D341Med (cell line): ENCODE data around the gene STEAP3.
A peak's percentile ranks its signal among the peaks of the same experiment; 100 is the strongest.

Experiments used
- DNase-seq: peaks from one replicate; pipeline ENCODE4 v3.0.0; 2012; ENCODE audit warnings: low spot score

STEAP3 gene

DNA sequence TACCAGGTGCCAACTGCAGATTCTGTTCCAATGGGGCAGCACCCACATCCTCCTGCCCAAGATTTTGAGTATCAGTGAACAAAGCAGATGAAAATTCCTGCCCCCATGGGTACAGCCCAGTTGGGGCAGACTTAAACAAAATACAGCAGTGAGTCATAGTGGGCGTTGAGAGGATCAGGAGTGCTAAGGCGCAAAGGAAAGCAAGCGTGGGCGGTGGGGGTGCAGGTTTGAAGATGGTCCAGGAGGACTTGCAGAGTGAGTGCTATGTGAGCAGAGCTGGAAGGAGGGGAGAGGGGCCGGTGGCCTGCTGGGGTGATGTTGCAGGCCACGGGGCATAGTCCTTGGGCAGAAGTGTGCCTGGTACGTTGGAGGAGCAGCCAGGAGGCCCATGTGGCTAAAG is 24.7 kb downstream of the STEAP3 start:
- no peak for DNase-seq

DNA sequence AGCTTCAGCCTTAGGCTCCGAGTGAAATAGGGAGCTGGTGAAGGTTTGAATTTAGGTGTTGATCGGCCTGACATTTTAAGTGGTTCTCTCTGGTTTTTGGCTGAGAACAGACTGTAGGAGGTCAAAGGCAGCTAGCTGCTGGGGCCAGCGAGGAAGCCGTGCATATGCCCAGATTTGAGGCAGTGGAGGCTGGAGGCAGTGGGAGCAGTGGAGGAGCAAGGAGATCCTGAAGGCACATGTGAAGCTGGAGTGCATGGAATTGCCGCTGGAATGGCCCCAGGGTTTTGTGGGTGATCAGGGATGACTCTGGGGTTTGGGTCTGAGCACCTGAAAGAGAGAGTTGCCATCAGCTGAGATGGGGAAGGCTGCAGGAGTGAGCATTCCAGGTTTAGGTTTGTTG is 25.1 kb downstream of the STEAP3 start:
- DNase-seq = no peak

DNA sequence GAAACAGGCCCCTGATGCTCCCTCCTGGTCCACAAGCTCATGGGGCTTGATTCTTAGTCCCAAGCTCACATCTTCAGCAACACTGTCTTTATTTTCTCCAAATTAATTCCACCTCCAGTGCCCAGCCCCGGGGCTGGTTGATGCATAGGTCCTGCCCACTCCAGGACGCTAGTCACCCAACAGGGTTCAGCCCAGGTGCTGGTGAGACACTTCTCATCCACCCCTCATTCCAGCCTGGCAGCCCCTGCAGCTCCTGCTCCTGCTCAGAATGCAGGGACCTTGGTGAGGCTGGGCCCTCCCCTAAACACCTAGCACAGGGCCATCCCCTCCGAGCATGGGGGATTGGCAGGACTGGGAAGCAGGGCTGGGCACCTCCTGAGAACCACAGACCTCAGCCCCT is 25.7 kb downstream of the STEAP3 start:
- DNase-seq = no peak

DNA sequence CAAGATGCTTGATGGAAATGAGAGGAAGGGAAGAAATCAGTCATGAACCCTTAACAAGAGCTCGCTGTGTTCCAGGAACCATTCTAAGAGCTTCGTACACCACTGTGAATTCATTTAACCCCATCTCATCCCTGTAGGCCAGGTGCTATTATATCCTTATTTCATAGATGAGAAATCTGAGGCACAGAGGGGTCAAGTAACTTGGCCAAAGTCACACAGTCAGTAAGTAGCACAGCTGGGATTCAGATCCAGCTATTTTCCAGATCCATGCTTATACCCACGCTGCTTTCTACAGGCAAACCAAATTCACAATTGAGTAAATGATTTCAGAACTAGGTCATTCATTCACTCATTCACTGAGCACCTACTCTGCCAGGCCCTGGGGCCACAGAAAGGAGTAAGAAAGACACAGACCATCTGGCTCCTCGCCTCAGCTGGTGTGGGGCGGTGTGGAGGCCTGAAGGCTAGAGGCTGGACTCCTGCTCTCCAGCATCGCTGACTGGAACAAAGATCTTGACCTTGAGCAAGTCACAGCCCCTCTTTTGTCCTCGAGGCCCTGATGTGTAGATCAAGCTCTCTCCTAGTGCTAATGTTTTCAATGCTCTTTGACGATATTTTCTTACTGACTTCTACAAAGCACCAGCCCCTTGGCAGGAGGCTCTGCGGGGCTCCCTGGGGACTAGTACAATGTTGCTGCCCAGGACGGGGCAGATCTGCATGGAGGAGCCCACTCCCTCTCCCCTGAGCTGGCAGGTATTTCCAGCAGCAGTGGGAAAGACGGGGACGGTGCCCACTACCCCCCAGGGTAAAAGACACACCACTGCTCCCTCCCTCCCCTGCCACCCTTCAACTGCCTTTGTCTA is 26.5 kb downstream of the STEAP3 start:
- DNase-seq = no peak

DNA sequence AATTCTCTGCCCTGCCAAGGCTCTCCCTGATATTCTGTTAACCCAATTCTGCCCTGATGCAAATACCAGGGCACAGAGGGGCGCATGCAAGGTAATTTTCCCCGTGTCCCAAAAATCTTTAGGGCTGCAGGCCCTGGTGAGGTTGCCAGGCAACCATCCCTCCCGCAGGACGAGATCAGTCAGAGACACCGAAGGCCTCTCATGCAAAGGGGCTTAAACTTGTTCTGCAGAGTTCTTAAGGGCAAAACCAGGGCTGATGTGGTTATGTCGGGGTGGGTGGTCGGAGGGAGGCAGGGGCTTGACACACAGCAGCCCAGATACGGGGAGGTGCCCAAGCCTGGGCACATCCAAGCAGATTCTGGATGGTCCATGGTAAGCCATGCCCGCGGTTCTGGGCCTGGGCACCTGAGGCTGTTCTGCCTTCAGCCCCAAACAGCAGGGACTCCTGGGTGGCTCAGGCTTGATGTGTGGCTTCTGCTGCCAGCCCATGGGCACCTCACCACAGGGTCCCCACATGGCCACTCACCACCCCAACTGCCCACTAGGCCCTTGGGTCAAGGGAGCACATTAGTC is 27.2 kb downstream of the STEAP3 start:
- no peak for DNase-seq

DNA sequence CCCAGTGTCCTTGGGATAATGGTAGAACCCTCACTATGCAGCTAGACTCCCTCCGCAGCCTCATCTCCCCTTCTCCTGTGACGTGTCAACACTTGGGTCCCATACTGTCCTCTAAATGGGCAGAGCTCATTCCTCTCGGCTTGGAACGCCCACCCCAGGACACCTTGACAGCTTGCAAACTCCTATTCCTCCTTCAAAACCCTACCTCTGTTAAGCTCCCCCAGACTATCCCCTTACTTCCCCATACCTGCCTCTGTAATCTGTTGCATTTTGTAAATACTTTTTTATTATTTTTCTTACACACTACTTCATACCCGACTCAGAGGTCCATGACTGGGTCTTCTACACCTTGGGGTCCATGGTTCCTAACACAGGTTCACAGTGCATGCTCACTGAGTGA is 28.0 kb downstream of the STEAP3 start:
- DNase-seq = no peak

DNA sequence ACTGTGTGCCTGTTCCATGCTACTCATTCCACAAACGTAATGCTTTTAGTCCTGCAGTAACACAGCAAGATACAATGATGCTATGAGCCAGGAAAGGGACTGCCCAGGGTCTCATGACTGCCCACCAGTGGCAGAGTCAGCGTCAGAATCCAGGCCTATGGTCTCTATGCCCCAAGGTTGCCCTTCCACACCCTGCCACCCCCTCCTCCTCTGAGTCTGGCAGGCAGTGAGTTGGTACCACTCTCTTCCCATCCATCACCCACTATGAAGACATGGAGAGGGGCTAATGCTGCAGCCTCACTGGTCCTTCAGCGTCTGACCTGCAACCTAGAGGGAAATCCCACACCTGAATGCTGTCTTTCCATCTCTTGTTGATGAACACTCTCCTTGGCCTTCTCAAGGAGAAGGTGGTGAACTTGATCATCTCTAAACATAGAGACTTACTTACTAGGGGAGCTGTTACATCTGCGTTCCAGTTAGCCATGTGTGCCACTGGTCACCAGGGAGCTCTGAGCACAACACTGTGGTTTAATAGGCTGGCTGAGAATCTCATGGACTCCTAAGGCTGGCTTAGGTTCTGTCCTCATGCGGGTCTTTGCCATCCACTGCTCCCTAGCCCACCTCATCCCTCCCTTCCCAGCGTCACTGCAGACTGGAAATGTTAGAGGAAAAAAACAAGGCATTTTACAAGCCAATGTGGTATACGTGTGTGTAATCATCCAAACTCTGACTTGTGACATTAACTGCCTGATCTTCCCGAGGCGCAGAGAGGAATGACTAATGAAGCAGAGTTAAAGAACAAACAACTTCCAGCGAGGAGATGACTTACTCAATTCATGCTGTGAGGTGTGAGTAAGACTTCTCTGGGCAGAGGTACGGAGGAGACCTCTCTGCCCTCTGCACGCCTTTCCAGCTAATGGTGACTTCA is 28.8 kb downstream of the STEAP3 start:
- DNase-seq = no peak

DNA sequence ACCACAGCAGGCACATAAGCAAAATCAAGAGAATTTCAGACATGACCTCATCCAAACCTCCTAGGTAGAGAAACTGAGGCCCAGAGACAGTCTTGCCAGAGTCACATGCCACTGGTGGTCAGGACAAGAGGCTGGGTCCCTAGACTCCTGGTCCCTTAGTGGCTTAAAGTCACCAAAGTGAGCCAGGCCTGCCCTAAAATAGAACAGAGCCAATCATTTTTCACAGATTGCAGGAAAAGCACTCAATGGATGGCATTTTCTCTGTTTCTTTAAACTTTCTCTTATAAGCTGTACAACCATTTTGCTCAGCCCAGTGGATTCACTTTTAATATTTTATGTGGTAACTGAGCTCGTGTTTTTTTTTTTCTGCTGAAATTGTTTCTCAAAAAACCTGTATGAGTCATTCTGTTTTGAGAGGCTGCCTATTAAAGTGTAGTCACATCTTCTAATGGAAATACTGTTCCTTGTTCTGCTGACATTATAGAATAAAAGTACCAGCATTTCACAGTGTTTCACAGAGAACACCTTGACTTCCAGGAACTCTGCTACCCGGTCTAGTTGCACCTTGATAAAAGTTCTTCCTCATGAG is 29.6 kb downstream of the STEAP3 start:
- no peak for DNase-seq

DNA sequence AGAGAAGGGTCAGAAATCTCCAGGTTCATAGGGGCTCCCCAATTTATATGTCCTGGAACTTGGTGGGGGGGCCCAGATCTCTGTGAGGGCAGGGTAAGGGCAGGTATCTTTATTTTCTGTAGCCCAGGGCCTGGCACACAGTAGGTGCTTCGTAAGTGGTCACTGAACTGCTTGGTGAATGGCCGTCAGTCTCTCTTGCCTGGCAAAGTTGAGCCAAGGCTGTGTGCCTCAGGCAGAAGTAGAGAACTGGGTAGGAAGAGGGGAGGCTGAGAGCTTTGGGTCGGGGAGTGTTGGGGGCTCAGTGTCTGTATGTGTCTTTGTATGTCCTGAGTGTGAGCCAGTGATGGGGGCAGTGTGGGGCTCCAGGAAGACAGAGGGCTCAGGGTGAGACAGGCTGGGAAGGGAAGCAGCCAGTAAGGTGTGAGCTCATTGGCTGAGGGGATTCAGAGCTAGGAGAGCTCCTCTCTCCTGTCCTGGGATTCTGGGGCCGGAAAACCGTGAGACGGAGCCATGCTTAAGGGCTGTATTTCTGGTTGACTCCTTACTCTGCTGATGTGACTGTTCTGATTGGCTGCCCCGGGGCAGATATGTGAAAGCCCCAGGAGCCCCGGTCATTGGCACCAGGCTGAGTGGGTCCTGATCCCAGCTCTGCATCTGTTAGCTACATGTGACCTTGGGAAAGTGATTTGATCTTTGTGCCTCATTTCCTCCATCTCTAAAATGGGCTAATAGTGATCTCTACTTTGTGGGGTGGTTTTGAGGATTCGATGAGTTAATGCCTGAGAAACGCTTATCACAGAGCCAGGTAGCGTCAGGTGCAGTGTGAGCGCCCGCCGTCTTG is 30.3 kb downstream of the STEAP3 start:
- DNase-seq = no peak

DNA sequence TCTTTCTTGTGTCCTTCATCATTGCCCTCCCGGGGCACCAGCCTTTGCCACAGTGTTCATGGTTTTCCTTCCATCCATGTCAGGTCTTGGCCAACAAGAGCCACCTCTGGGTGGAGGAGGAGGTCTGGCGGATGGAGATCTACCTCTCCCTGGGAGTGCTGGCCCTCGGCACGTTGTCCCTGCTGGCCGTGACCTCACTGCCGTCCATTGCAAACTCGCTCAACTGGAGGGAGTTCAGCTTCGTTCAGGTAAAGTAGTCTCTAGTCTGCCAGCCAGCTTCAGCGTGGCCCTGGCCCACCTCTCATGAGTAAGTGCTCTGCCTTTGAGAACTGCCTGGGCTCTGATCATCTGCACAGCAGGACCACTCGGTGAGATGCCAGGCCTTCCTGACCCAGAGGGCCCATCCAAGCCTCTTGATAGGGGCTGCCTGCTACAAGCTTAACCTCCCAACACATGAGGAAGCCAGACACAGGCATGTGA is 31.0 kb downstream of the STEAP3 start:
- no peak for DNase-seq

DNA sequence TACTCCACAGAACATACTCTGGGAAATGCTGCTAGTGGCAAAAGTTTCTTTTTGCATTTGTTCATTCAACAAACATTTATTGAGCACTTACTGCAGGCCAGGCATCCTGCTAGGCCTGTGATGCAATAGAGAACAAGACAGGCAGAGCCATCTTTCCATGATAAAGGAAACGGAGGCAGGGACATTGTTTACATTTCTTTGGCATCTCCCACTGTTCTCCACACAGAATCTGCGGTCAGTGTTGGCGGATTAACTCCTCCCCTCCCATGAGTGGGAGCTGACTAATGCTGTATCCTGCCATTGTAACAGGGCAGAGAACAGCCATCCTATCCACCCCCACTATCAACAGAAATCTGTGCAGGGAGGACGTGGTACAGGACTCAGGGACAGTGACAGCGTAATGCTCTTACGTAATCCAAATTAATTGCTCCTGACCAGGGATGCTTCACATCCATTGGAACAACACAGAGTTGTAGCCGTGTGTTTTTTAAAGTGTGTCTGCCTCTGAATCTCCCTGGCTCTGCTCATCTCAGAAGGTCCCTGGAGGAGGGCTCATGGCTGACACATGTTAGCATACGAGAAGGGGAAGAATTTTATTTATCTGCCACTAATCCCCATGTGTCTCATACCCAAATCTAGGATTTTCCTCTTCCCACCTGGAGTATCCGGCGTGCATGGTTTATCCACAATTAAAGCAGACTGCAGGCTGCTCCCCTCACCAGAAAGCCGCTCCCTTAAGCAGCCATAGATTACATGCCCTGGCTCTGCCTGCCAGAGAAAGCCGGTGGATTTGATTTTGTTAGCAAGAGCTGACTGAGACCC is 32.3 kb downstream of the STEAP3 start:
- DNase-seq = peak; percentile 76

DNA sequence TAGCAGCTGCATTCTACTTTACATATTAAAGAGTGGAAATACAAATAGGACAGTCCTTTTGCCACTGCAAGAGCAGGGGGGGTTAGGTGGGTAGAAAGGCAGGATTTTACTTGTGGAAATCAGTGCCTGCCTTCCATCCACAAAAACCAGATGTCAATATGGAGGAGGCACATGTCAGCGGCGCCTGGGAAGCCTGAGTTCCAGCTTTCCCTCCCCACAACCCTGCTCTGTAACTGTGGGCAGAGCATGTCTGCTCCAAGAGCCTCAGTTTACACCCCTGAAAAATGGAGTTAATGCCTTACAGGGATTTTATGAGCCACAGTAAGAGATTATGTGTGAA is 32.9 kb downstream of the STEAP3 start:
- no peak for DNase-seq

DNA sequence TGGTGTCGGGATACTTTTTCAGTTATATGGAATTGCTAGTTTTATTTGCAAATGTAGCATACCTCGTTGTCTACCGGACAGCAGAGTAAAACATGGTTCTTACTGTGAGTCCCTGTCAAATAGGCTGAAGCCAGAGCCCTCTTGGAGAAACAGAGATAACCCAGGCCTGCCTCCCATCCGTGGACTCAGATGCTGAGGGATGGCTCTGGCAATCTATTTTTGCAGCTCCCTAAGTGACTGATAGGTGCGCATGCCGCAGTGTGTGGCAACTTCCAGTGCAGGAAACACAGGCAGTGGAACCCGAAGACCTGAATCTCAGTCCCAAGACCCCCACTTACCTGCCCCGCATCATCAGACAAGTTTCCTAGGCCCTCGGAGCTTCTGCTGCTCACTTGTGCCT is 33.6 kb downstream of the STEAP3 start:
- DNase-seq = no peak

DNA sequence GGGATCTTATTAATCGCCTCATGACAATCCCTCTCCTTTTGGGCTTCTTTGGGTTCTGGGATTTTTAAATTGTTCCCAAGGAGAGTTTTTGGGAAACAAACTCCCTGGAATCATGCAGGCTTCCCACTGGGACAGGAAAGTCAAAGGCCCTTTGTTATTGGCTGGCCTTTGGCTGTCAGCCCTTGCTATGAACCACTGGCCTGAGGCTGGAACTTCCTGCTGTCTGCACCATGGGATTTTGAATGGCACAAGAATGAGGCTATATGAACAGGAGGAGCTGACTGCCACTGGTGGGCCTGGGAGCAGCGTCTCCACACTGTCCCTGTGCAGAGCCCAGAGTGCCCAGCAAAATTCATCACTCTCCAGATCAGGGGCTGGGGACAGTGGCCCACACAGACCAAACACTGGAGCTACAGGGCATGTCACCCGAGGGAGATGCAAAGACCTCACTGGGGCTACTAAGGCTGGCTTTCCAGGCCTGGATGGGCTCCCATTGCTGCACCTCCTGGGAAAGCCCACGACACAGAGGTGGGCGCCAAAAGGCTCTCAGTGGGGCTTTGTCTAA is 35.7 kb downstream of the STEAP3 start:
- no peak for DNase-seq

DNA sequence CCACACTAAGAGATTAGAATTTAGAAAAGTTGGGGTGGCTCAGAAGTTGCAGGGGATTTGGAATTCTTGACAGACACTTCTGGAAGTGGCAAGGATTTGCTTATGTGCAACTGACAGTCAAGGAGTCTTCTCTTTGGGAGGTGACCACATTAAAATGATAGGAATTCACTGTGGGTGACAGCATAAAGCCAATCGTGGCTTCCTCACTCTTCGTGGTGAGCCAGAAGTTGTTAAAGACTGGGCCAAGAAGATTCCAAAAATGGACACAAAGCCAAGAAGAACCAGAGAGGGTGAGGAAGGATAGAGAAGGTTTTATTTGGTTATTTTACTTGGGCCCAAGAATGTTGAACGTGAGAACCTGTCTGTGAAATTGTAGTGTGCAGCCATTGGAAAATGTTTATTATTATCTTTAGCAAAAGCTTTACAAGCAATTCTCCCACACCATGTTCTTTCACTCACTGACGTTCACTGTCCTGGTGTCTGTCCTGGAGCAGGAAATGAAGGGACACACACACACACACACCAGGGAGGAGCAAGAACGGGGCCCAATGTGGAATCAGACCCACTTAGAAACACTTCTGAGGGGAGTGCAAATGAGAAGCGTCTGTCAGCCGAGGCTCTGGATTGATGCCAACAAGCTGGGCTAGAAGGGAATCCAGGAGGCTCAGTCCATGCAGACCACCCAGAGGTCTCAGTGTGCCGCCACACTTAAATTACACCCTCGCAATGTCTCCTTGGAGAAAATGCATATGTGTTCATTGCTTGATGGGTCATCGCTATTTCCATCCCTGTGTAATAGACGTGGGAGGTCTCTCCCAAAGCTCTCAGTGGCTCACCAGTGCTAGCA is 37.2 kb downstream of the STEAP3 start:
- no peak for DNase-seq

DNA sequence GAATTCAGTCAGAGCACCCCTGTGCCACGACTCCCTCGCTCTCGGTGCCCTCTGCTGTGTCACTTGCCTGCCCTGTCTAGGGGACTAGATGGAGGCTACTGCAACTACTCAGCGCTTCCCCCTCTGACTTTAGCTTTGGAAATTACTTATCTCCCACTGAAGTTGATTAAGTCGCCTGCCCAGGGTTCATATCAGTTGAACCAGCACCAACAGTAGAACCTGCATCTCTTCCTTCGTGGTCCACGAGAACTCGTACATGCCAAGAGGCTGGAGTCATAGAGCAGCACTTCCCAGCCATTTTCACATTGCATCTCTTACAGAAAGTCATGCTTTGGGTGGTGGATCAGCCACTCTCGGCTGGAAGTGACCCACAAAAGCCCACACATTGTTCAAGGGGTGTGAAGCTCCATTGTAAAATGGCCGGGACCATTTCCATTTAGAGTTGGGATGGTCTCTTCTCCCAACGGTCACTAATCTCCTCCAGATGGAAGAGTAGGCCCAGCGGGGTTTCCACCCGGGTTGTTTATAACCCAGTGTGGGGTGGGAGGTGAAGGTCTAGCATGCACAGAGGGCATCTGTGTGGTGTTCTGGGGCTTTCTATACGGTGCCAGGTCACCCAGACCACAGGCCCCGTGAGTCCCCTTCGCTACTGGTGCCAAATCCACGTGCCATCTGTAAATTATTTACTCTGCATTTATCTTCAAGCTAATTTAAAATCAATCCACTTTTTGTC is 38.0 kb downstream of the STEAP3 start:
- no peak for DNase-seq

DNA sequence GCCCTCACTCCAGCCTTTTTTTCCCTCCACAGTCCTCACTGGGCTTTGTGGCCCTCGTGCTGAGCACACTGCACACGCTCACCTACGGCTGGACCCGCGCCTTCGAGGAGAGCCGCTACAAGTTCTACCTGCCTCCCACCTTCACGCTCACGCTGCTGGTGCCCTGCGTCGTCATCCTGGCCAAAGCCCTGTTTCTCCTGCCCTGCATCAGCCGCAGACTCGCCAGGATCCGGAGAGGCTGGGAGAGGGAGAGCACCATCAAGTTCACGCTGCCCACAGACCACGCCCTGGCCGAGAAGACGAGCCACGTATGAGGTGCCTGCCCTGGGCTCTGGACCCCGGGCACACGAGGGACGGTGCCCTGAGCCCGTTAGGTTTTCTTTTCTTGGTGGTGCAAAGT is 39.4 kb downstream of the STEAP3 start:
- DNase-seq = no peak

DNA sequence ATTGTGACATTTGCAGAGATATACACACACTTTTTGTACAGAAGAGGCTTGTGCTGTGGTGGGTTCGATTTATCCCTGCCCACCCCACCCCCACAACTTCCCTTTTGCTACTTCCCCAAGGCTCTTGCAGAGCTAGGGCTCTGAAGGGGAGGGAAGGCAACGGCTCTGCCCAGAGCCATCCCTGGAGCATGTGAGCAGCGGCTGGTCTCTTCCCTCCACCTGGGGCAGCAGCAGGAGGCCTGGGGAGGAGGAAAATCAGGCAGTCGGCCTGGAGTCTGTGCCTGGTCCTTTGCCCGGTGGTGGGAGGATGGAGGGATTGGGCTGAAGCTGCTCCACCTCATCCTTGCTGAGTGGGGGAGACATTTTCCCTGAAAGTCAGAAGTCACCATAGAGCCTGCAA is 40.0 kb downstream of the STEAP3 start:
- no peak for DNase-seq
